Left lobe of liver (tissue), 2 donors: ENCODE results near the gene GHR. TPM values are rescaled to one million over a fixed set of nuclear protein-coding genes. Genes with fewer than 3 reads are reported as not detected.
A peak's percentile ranks its signal among the peaks of the same experiment; 100 is the strongest.

Experiments
- ATAC-seq: fragments of 200-7000 bp; cut with Tn5 transposase; one replicate; pipeline ENCODE4 v1.9.1; 2020; ENCODE audit warnings: mild to moderate bottlenecking, moderate library complexity
- DNase-seq: peaks from one replicate; pipeline ENCODE4 v3.0.0-alpha.2; 2020; ENCODE audit warnings: low spot score
- total RNA-seq: library from RNA; stranded (reverse); gene quantifications from one replicate; pipeline ENCODE4 v1.2.1, GENCODE V29; 2021
- donor health status: DM: no; HTN: no; CAD: no; lungs with moderate emphysema.
- donor health status: DM: no; HTN: yes; CAD: no.

The GHR gene
- total RNA-seq, 1 donor from 2014 or later, result 76.6 TPM

DNA sequence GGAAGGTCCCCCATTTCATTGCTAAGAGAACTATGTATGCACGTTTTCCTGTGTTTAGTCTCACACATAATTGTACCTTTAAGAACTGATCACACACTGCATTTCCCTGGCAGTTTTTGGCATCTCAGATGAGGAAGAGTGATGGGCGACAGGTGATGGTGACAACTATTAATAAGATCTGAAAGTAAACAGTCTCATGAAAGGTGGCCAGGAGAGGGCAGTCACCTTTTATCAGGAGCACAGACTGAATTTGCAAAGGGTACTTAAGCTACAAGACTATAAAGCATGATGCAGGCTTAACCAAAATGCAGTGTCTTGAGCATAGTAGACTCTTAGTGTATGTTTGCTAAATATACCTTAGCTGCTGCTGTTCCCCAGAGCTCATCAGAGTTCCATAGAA is 91.5 kb downstream of the GHR start:
- DNase-seq, result no peak
- peak; percentile 62 for ATAC-seq

DNA sequence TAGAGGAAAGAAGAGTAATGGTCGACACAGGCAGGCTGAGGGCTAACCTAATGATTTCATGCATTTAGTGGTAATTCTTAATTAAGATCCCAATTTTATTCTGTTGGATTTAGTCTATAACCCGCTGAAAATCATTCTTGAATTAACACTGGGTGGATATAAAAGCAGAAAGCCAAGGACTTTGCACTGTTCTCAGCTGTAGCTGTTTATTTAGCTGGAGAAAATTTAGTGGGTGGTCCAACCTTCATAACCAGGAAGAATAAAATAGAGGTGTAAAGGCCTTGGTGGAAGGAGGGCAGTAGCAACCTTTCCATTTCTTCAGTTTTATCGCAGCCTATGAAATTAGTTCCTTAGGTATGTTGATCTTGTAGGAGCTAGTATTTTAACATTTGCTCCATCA is 92.3 kb downstream of the GHR start:
- no peak for DNase-seq
- ATAC-seq, result peak; percentile 43

DNA sequence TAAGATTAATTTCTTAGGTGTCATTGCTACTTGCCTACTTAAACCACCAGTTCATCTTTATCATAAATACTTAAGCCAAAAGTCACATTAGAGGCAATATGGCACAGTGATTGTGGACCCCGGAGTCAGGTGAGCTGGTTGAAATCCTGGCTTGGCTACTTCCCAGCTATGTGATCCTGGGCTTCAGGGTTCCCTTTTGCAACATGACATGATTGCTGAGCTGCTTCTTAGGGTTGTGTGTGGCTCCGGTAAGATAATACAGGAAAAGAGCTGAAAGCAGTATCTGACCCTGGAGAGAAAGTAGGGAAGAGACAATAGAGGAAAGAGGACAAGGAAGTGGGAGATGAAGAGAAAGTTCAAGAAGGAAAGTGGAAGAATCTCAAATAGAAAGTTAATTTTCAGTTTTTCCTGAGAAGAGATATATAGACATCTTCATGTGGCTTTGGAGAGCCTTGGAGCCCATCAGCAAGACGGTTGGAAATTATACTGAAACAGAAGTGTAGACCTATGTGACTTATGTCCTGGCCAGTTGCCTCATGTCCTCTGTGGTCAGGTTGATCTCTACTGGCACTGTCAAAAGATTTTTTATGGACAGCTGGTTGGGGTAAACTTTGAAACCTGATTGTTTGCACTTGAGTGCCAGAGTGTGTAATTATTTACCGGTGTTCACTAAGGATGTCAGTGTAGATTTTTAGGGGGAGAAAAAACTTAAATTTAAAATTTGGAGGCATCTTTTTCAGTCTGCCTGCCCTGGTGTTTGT is 93.2 kb downstream of the GHR start:
- peak; percentile 80 for DNase-seq
- ATAC-seq, result peak; percentile 83

DNA sequence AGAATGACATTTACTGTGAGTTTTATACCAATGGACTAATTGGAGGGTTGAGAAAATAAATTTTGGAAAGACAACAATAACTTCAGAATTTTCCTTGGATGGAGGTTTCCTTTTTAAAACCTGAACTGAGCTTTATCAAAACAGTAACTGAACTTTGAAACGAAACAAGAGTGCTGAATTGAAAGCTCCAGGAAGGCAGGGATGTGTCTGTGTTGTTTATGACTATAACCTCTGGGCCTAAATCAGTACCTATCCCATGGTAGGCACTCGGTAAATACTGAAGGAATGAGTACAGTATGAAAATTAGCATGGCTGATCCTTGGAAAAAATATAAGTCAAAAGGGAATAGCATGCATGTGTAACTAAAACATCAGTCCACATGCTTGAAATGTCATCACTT is 93.9 kb downstream of the GHR start:
- DNase-seq, result no peak
- ATAC-seq, result peak; percentile 56

DNA sequence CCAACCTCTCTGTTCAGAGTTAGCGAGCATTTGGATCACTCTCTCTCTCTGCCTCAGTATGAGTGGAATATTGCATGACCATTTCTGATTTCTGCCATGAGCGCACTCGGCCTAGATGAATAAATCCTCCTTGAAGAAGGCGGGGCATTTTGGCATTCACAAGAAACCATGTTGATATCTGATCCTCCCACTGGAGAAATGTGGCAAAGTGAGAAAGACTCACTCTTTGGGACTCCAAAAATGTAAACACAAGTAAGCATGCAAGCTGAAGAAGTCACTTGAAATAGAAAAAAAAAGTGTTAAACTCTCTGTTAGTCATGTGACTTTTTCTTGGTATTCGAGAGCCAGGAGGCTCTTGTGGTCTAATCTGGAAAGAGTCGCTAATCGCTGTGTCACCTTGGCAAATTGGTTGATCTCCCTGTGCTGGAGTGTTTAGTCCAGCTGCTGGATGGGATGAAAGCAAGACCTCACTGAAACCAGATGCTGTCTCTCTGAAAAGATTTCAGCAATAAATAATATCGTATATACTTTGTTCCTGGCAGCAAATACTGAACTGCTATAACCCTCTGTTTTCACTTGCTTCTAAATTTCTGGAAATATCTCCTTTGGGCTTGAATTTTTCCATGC is 95.5 kb downstream of the GHR start:
- ATAC-seq, result no peak
- no peak for DNase-seq

DNA sequence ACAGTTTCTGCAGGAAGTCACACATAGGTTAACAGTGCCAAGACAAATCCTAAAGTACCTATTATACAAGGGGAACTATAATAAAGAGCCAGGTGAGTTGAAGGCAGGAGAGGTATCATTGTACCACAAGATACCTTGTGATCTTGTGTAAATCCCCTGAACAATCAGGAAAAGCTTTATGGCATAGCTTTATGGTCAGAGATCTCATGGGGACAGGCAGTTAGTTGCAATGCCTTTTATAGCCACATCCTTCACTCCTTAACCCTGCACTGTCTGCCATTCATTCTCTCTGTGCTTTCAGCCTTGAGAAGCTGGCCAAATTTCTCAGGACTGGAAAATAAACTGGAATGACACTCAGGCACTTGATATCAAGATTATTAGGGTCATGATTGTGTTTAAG is 97.0 kb downstream of the GHR start:
- ATAC-seq (no peak), DNase-seq (no peak)

DNA sequence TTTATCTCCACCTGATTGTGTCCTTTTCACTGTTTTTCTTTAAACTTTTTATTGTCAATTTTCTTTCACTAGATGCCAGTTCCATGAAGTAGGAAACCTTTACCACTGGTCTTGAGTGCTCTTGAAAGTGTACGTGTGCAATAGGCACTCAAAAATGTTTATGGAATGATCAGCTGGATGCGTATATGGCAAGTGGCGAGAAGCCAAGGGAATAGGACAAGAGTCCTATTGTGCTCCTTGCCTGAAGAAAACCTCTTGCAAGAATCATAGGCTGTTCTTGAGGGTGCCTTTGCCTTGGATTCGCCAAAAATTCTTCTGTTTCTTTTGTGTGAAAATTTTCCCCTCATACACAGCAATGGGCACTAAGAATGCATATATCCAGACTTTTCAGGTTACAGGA is 97.7 kb downstream of the GHR start:
- no peak for ATAC-seq
- no peak for DNase-seq

DNA sequence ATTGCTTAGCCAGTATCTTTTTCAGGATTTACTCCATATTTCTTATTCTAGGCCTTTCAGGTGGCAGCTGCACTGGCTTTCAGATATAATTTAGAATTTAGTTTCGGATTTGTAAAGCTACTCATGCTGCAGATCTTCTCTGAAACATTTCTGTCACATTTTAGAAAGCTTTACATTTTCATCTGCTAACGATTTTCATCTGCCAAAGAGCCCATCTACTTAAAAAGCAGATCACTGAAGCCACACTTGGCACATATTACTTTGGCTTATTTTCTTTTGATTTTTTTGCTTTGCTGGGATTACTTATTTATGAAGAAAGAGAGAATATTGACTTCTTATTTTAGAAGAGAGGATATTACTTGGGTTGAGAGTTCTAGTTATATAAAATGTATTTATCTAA is 98.2 kb downstream of the GHR start:
- ATAC-seq, result no peak

DNA sequence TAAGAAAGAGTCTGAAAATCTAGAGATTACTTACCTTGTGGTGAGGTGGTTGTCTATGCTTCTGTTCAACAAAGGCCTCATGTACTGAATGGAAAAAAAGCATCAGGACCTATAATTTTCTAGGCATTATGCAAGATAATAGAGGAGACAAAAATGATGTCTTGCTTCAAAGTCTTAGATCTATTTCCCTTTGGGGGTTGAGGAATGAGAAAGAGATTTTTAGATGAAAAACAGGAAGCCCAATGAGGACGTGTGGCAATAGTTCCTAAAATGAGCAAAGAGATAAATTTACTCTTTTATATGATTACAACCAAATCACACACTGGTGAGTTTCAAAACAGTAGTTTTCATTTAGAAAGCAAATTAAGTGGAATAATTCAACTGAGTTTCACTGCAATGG is 99.5 kb downstream of the GHR start:
- no peak for ATAC-seq
- no peak for DNase-seq

More for the DNA sequence above, 98.2 kb downstream of the GHR start:
- DNase-seq, result no peak

DNA sequence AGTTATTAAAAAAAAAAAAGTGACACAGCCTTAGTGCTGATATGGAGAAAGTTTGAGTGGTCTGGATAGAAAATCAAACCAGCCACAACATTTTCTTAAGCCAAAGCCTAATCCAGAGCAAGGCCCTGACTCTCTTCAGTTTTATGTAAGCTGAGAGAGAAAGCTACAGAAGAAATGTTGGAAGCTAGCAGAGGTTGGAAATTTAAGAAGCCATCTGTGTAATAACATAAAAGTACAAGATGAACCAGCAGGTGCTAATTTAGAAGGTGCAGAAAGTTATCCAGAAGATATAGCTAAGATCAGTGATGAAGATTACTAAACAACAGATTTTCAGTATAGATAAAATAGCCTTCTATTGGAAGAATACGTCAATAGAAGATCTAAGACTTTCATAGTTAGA is 102.9 kb downstream of the GHR start:
- no peak for ATAC-seq

DNA sequence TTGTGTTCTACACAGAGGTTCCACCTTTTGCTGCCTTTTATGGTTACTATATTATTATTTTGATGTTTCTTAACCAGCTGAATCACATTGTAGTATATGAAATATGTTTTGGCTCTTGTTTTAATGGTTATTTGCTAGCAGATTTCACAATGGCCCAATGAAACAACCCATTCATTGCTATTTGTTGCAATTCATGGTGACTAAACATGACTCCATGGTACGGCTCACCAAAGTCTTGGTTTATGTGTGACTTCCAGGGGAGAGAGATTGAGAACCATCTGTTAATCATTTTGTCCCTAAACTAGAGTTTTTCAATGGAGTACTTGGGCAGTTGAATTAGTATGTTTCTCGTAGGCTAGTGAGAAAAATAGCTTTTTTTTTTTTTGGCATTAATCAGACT is 108.4 kb downstream of the GHR start:
- no peak for DNase-seq
- ATAC-seq, result no peak

More for the DNA sequence above, 102.9 kb downstream of the GHR start:
- DNase-seq, result no peak

DNA sequence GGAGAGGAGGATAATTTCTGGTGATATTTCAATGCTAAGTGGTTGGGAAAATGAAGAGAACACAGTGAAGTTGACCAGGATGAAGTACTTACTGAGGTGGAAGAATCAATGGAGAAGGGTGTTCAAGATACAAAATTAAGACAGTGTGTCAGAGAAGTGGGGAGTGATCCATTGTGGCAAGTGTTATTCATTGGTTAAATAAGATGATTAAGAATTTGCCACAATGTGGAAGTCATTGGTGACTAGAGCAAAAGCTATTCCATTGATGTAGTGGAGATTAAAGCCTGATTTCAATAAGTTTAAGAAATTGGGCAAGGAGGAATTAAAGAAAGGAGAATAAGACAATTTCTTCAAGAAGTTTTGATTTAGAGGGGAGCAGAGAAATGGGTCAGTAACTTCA is 118.9 kb downstream of the GHR start:
- ATAC-seq (no peak), DNase-seq (no peak)

DNA sequence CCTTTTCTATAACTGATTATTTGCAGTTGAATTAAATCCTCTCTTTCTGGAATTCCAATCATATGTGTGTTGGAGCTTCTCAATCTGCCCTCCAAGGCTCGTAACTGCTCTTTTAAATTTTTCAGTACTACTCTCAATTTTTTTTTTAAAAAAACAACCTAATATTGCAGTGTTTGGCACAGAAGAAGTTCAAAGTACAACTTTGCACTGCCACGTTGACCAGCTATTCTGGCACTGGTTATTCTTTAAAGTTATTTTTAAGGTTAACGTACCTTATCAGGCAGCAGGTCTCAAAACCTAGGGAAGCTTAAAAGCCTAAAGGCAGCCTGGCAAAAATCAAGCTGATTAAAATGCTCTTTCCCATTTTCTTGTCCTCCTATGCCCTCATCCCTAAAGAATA is 120.5 kb downstream of the GHR start:
- DNase-seq (peak; percentile 65), ATAC-seq (peak; percentile 78)

DNA sequence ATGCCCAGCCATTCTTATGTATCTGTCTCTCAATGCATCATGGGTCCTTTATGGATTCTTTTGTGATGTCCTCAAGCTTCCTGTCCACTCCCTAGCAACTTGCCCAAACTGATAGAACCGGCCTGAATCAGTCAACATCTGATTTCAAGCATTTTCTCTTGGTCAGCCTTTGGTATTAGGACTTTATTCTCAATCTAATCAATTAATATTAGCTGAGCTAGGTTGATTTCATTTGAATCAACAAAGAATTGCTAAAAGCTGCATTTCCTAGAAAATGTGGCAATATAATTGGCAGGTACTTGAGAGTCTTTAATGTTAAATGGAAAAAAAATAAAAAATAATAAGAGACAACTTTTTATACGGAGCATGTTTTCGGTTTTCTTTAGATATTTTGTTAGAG is 121.8 kb downstream of the GHR start:
- no peak for DNase-seq
- no peak for ATAC-seq

DNA sequence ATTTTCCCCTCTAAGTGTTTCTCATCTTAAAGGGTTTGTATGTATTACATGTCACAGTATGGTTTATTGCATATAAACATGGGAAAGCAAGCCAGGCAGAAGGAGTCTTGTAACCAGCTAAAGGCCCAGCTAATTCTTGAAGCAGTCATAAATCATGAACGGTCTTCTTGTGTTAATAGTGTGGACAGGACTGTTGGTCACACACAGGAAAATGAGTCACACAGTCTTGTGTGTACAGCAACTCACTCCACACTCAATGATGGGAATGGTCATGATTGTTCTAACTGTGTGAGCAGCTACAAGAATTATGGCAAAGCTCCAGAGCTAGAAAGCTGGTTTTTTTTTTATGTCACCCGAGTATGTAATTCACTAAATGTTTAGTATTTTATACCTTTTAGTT is 123.9 kb downstream of the GHR start:
- DNase-seq, result no peak
- no peak for ATAC-seq

DNA sequence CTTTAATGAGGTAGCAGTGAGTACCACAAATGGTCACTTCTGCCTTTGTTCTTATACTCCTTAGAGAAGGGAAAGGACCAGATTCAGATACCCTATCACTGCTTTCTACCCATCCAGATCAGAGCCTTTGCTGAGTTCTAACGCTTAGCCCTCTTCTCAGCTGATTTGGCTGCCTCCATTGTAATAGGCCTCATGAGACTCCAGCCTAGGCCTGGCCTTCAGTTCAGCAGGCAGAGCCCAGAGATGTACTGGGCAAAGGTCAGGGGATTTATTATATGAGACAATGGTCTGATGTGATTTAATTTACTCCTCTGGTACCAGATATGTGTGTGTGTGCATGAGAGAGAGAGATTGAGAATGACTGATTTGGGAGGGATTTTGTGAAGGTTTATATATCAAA is 124.7 kb downstream of the GHR start:
- peak; percentile 52 for ATAC-seq
- no peak for DNase-seq

DNA sequence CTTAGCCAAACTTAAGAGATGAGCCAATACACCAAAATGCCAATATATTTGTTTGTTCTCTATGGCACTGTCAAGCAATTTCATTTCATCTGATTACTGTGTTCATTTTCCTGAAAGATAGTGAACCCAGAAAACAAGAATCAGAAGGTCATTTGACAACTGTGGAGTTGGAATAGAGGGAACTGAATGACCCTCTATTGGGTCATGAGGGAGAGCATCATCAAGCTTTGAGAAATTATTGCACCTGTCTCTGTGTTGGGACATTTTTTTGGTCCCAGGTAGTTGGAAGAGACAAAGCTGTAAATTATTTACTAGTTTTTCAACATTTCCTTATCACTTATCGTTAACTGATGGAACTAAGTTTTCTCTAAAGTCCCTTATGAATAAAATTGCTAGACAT is 129.4 kb downstream of the GHR start:
- ATAC-seq, result peak; percentile 43

DNA sequence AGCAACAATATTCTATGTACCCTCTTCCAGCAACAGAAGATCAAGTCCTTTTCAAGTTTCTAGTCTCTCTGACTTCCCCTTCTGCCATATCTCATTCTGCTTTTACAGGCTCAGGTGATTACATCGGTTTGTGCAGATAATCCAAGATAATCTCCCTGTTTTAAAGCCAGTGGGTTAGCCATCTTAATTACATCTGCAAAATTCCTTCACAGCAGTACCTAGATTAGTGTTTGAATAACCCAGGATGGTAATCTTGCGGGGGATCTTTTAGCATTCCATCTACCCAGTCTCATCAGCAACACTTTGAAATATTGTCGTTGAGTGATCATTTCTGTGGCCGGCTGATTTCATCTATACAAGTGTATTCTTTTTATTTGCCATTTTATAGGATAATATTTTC is 130.2 kb downstream of the GHR start:
- DNase-seq (no peak), ATAC-seq (no peak)

More for the DNA sequence above, 129.4 kb downstream of the GHR start:
- DNase-seq, result no peak

DNA sequence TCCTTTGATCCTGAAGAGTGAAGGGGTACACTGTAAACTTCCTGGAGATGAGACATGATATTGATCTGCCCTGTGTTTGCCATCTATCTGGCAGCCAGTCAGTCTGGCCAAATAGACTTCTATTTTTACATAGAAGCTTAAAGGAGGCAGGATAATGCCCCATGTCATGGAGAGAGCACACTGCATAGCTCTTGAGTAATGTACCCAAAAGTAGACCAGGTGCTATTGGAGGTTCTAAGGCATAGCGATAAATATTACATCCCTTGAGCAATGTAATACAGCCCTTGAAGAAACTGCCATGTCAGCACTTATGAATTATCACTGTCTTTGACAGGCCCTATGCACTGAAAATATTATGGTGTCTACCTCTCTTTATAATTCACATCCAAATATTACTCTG is 131.8 kb downstream of the GHR start:
- peak; percentile 38 for ATAC-seq
- no peak for DNase-seq

DNA sequence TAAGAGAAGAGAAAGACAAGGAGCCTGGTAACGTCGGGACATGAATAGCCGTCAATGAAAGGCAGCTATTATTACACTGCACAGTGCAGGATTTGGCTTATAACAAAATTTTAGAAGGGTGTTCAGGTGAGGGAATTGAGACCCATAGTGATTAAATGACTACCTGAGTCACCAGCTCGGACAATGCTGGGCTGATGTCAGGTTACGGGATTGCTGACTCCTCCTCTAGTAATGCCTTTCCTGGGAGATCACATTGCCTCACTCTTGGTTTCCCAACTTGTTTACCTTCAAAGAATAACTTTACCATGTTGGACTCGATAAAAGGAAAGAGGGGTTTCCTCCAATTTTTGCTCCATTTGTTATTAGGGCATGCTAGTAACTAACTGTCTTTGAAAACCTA is 132.6 kb downstream of the GHR start:
- peak; percentile 59 for ATAC-seq
- peak; percentile 70 for DNase-seq

DNA sequence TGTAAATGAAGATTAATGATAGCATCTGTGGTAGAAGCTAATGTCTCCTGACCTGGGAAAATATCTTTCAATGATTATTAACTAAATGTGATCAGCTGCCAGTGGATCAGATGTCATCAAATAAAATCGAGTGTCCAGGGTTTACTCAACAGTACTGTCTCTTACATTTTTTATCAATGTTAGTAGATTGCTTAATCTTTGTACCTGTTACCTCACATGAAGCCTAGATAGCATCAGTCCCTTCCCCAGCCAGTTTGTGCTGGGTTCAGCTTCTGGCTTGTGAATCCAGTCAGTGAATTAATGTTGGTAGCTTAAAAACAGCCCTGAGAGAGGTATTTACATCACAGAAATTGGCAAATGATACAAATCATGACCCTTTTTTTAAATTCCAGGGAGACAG is 134.4 kb downstream of the GHR start:
- DNase-seq (peak; percentile 73), ATAC-seq (peak; percentile 65)

DNA sequence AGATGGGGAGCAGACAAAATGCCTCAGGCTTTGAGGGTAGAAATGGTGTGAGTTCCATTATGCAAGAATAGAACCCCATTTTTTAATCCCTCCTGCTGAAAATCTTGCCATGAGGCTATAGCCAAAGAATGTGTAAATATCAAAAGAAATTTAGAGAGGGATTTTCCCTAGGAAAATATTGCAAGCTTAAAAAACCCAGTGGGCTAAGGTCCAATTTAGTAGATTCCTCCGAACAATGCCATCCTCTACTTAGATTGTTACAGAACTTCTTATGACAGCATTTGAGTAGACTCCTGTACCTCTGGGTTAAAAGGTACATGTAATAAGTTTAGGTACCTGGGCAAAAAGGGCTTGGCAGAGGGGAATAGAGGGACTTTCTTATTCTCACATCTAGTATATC is 138.4 kb downstream of the GHR start:
- ATAC-seq, result peak; percentile 3
- DNase-seq, result no peak
